Esophagus (tissue), 2 donors: ENCODE data around the gene HEXB. TPM values are rescaled to one million over a fixed set of nuclear protein-coding genes. Genes with fewer than 3 reads are reported as not detected.

Experiments used
- H3K27ac ChIP-seq, 2 donors: one replicate each; pipeline ENCODE4 v1.5.1; 2013; ENCODE audit warnings: low read depth in 2 of 2, mild to moderate bottlenecking in 2 of 2, inconsistent platforms in 1 of 2, low read length in 1 of 2, moderate library complexity in 1 of 2
- H3K27me3 ChIP-seq, 2 donors: one replicate each; pipeline ENCODE4 v1.6.1; 2013; ENCODE audit warnings: low read length in 2 of 2, control low read depth in 1 of 2, mild to moderate bottlenecking in 1 of 2; ENCODE audit not compliant: insufficient read depth in 2 of 2, control insufficient read depth in 1 of 2
- H3K36me3 ChIP-seq, 2 donors: one replicate each; pipeline ENCODE4 v1.6.1; 2013; ENCODE audit warnings: low read length in 1 of 2; ENCODE audit not compliant: control insufficient read depth in 2 of 2, insufficient read depth in 2 of 2
- H3K4me1 ChIP-seq, 2 donors: one replicate each; pipeline ENCODE4 v1.6.1; 2013; ENCODE audit warnings: low read length in 1 of 2; ENCODE audit not compliant: control insufficient read depth in 2 of 2, insufficient read depth in 2 of 2
- H3K4me3 ChIP-seq, 2 donors: one replicate each; pipeline ENCODE4 v1.5.1; 2013; ENCODE audit warnings: low read length in 2 of 2, mild to moderate bottlenecking in 2 of 2, low read depth in 1 of 2, moderate library complexity in 1 of 2
- H3K9me3 ChIP-seq, 2 donors: one replicate each; pipeline ENCODE4 v1.6.1; 2013; ENCODE audit warnings: mild to moderate bottlenecking in 2 of 2, low read depth in 1 of 2, low read length in 1 of 2, moderate library complexity in 1 of 2; ENCODE audit not compliant: control insufficient read depth in 2 of 2, insufficient read depth in 1 of 2
- WGBS, 2 donors: extraction: QIAGEN DNeasy Blood & Tissue Kit; methylation state at CpG; one replicate each; pipeline ENCODE4 v1.1.7; 2013; 5-methylcytosine and 5-hydroxymethylcytosine counted together
- polyA plus RNA-seq, 2 donors: library from polyadenylated mRNA; stranded (reverse); fragments of 200-250 nt; gene quantifications; one replicate each; pipeline ENCODE4 v1.2.3, GENCODE V29; 2013
- donor health status: healthy with polysubstance abuse.
- donor health status: Bipolar disorder and iron deficiency.

The HEXB gene
- polyA plus RNA-seq, result 10 to 100 TPM; 21.5 to 36.5 TPM

GRCh38 chr5:74684900-74685851, at the start of gene HEXB:
Gene HEXB, plus strand, starts transcription at chr5:74685233. Its CDS starts 28 bp downstream, at chr5:74685261.
- peak within 1 kb of the TSS; percentile 93 to 96 for H3K4me3 ChIP-seq
- no peaks in the 10 kb centered on the region for H3K36me3 ChIP-seq
- H3K4me1 ChIP-seq, result peaks cover 0 to 7% of the 10 kb centered on the region in 2 donors
- H3K9me3 ChIP-seq, result no peaks in the 10 kb centered on the region
- WGBS, 2 donors, result 3 to 4% methylated on average over 64 to 78 of the region's 78 CpGs
- no peaks in the 10 kb centered on the region for H3K27me3 ChIP-seq
- H3K27ac ChIP-seq, result peak within 1 kb of the TSS; percentile 63 to 72

DNA sequence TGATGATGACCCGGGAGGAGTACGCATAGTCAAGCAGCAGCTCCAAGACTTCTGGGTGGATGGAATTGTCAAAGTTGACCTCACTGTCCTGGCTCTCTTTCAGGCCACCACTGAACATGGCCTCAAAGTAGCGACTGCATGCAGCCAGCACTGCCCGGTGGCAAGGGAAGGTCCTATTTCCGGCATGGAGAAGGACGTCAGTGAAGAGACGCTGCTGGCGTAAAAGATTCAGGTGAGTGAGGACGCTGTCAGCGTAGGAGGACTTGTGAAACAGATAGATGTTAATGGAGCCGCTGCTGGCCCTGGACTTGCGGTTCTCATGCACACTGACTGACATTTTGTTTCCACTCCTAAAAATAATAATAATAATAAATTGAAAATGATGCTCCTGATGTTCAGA, 48.9 kb upstream of the HEXB start:
- peaks cover 5 to 8% of the 10 kb centered on the region in 2 donors for H3K4me1 ChIP-seq
- no peaks in the 10 kb centered on the region for H3K9me3 ChIP-seq
- WGBS, 2 donors, result 92 to 93% methylated on average over 12 of the region's 12 CpGs
- H3K36me3 ChIP-seq, result peaks cover 0 to 9% of the 10 kb centered on the region in 2 donors
- H3K27ac ChIP-seq, result peak overlapping the region in 1 of 2 donors; percentile 6
- H3K27me3 ChIP-seq, result no peaks in the 10 kb centered on the region
- H3K4me3 ChIP-seq, result no peak overlapping the region

DNA sequence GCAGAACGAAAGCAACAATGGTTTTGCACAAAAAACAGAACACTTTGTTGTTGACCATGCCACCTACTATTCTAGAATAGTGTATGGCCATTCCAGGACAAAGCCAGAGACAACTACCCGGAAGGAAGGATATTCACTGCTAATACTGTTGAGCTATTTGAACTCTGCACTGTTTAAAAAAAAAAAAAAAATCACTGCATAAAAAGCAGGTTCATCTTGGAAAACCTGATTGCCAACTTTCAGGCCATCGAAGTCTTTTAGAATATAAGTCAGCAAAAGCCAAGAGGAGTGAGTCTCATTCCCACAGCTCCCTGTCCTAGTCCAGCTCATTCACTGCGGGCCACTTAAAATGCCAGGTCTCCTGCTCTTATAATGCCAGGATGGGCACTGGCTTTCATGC, 48.5 kb upstream of the HEXB start:
- Histone ChIP-seq H3K27me3 (no peaks in the 10 kb centered on the region), H3K4me3 (no peak overlapping the region), H3K27ac (no peak overlapping the region), H3K36me3 (peaks cover 0 to 9% of the 10 kb centered on the region in 2 donors), H3K9me3 (no peaks in the 10 kb centered on the region), H3K4me1 (peaks cover 5 to 8% of the 10 kb centered on the region in 2 donors)
- 50 to 64% methylated on average over 4 of the region's 4 CpGs for WGBS, 2 donors

DNA sequence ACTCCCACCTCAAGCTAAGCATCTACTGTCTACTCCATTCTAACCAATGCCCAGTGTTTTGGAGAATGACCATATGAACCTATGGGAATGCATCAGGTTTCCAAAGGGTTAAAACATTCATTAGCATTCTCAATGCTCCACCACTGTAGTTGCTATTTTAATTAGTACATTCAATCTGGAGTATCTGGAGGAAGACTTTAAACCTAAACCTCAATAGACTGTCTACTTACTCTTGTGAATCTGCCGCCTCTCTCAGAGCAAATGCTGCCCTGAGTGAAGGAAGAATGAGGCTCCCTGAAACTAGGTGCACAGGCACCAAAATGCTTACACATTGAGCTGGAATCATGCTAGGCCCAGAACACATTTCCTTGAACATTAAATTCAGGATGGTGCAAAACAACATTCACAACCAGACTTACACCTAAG, 46.5 kb upstream of the HEXB start:
- Histone ChIP-seq H3K36me3 (peaks cover 0 to 9% of the 10 kb centered on the region in 2 donors), H3K4me1 (peaks cover 5 to 8% of the 10 kb centered on the region in 2 donors), H3K27ac (no peak overlapping the region), H3K9me3 (no peaks in the 10 kb centered on the region), H3K27me3 (no peaks in the 10 kb centered on the region), H3K4me3 (peak overlapping the region in 1 of 2 donors; percentile 78)
- WGBS, 2 donors, result 74 to 85% methylated on average over 1 of the region's 1 CpG

- Histone ChIP-seq H3K36me3 (peaks cover 0 to 9% of the 10 kb centered on the region in 2 donors), H3K27ac (peak overlapping the region in 1 of 2 donors; percentile 72), H3K9me3 (no peaks in the 10 kb centered on the region), H3K4me3 (peak overlapping the region; percentile 75 to 78), H3K27me3 (no peaks in the 10 kb centered on the region), H3K4me1 (peaks cover 5 to 8% of the 10 kb centered on the region in 2 donors)
- 9 to 14% methylated on average over 10 of the region's 10 CpGs for WGBS, 2 donors
These were observed 45.8 kb upstream of the HEXB start for GRCh38 chr5:74638970-74639806.

DNA sequence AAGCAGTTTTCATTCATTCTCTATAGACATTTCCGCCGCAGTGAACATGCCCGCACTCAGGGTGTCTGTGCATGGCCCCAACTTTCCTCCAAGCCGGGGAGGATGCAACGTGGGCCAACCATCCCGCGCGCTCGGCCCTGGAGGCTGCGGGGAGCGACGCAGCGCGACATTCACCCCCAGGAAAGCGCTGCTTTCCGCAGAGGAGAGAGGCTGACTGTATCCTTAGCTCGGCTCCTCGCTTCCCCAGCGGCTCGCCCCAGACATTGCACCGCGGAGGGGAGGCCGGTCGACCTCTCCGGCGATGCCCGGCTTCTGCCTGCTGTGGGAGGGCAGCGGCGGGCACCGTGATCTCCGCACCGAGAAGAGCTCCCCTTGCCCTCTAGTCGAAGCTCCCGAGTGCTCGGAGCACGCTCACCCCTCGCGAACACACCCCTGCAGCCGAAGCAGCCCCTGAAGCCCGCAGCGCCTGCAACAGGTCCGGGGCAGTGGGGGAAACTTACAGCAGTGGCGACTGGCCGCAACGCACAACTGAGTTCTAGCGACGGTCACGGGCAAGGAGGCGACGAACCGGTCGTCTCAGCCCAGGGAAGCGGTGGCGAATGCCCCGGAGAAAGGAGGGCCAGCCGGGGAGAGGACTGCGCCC, 45.1 kb upstream of the HEXB start:
- WGBS, 2 donors, result 0% methylated on average over 57 of the region's 57 CpGs
- peaks cover 5 to 8% of the 10 kb centered on the region in 2 donors for H3K4me1 ChIP-seq

DNA sequence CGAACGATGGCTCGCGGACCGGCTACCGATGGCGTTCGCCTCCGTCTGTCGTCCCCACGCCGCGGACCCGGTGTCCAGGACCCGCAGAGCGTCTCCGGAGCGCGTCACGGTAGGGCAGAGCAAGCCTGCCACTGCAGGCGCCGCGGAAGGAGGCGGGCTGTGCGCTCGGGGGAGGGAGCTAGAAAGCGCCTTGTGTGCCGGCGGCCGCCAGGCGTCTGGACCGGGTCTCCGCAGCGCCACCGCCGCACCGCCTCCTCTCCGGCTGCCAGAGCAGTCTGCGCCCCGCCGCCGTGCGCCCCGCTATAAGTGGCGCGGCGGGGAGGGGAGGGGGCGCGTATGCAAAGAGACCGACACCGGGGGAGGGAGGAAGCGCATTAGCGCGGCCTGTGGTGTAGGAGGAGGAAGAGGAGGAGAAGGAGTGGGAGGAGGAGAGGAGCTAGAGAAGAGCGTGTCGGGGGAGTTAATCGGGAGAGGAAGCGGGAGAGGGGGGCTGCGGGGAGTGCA, 44.5 kb upstream of the HEXB start, which contains the start of gene ENC1:
Gene ENC1 (minus strand): TSS at position 279 of the 504 bp plus-strand sequence. CDS start 4,243 bp downstream, outside the sequence.
- Histone ChIP-seq H3K4me1 (peaks cover 5 to 6% of the 10 kb centered on the region in 2 donors), H3K27me3 (no peaks in the 10 kb centered on the region)

More for the DNA sequence above, 45.1 kb upstream of the HEXB start:
- Histone ChIP-seq H3K27ac (peak overlapping the region; percentile 72 to 91), H3K36me3 (peaks cover 0 to 7% of the 10 kb centered on the region in 2 donors), H3K4me3 (peak overlapping the region; percentile 75 to 78), H3K27me3 (no peaks in the 10 kb centered on the region), H3K9me3 (no peaks in the 10 kb centered on the region)

DNA sequence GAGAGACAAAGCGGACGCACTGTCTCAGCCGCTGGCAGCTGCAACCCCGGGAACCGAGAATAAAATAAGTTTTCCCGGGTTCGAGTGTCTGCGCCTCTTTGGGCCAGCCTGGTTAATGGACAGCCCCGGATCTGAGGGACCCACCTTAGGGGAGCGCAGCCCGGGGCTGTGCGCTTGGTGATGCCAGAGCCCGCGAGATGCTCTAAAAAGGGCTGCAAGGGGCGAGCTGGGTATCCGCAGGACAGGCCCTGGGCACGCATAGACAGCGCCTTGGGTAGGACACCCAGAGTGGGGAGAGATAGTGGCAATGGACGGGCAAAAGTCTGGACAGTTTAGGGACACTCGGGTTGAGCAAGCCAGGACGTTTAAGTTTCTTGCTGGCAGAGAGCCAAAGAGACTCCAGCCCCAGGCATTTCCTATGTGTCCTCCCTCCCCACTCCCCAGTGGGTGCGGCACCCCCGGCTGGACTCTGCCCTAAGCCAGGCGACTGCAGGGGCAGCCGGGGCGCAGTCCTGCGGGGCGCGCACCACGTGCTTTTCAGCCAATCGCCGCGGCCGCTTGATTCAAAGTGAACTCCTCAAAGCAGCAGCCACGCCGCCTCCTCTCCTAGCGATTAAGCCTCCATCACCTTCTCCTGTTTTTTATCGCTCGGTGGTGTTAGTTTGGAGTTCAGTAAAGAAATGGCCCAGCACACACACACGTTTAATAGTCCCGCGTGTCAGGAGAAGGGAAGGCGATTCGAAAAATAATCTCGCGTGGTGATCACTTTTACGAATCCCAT, 43.9 kb upstream of the HEXB start:
- Histone ChIP-seq H3K27me3 (no peaks in the 10 kb centered on the region), H3K4me1 (peaks cover under 1 to 1% of the 10 kb centered on the region in 2 donors), H3K36me3 (peaks cover 0 to under 1% of the 10 kb centered on the region in 2 donors), H3K9me3 (no peaks in the 10 kb centered on the region), H3K27ac (peak overlapping the region; percentile 72 to 91), H3K4me3 (peak overlapping the region; percentile 75 to 78)
- 1% methylated on average over 47 of the region's 47 CpGs for WGBS, 2 donors

More for the DNA sequence above, 44.5 kb upstream of the HEXB start, which contains the start of gene ENC1:
- H3K9me3 ChIP-seq, result no peaks in the 10 kb centered on the region
- peak within 1 kb of the TSS; percentile 75 to 78 for H3K4me3 ChIP-seq
- WGBS, 2 donors, result 1 to 2% methylated on average over 50 to 59 of the region's 59 CpGs
- H3K36me3 ChIP-seq, result peaks cover 0 to 3% of the 10 kb centered on the region in 2 donors
- H3K27ac ChIP-seq, result peak within 1 kb of the TSS; percentile 72 to 91
